IPS-15b (cell line): ENCODE results near the gene HS6ST3.
"Not testable (repeated sequence)": the region's sequence is repeated elsewhere in the genome, so short reads cannot be mapped to it uniquely, and the experiment has no call there.

ENCODE experiments used
- H3K27me3 ChIP-seq: one replicate; pipeline ENCODE4 v1.6.1; 2013; ENCODE audit warnings: low read length; ENCODE audit not compliant: control insufficient read depth, insufficient read depth
- H3K36me3 ChIP-seq: one replicate; pipeline ENCODE4 v1.6.1; 2013; ENCODE audit warnings: low read length; ENCODE audit not compliant: control insufficient read depth, insufficient read depth
- H3K4me1 ChIP-seq: one replicate; pipeline ENCODE4 v1.6.1; 2013; ENCODE audit warnings: mild to moderate bottlenecking, low read length; ENCODE audit not compliant: control insufficient read depth, insufficient read depth
- H3K4me3 ChIP-seq: one replicate; pipeline ENCODE4 v1.5.1; 2013; ENCODE audit warnings: low read depth, low read length
- H3K9ac ChIP-seq: one replicate; pipeline ENCODE4 v1.6.1; 2013; ENCODE audit warnings: low read depth, mild to moderate bottlenecking, low read length
- H3K9me3 ChIP-seq: one replicate; pipeline ENCODE4 v1.6.1; 2013; ENCODE audit warnings: mild to moderate bottlenecking, low read length; ENCODE audit not compliant: control insufficient read depth, insufficient read depth

HS6ST3 gene

GRCh38 chr13:96524398-96525020 is 434.6 kb downstream of the HS6ST3 start:
- not testable (repeated sequence) for H3K9ac ChIP-seq, H3K4me3 ChIP-seq, H3K27me3 ChIP-seq, H3K9me3 ChIP-seq, H3K4me1 ChIP-seq, H3K36me3 ChIP-seq

- H3K4me3 ChIP-seq, result no peak overlapping the region
- H3K9ac ChIP-seq, result no peak overlapping the region
- no peaks in the 10 kb centered on the region for H3K27me3 ChIP-seq
- no peaks in the 10 kb centered on the region for H3K9me3 ChIP-seq
- peaks cover 2% of the 10 kb centered on the region for H3K4me1 ChIP-seq
- H3K36me3 ChIP-seq, result no peaks in the 10 kb centered on the region
These were observed 435.8 kb downstream of the HS6ST3 start for GRCh38 chr13:96525715-96526114.

- no peaks in the 10 kb centered on the region for H3K36me3 ChIP-seq
- H3K4me3 ChIP-seq, result no peak overlapping the region
- peaks cover 2% of the 10 kb centered on the region for H3K4me1 ChIP-seq
- no peaks in the 10 kb centered on the region for H3K27me3 ChIP-seq
- no peak overlapping the region for H3K9ac ChIP-seq
- no peaks in the 10 kb centered on the region for H3K9me3 ChIP-seq
These were observed 437.6 kb downstream of the HS6ST3 start for GRCh38 chr13:96527497-96527896.

- H3K36me3 ChIP-seq, result no peaks in the 10 kb centered on the region
- H3K4me1 ChIP-seq, result no peaks in the 10 kb centered on the region
- no peaks in the 10 kb centered on the region for H3K9me3 ChIP-seq
- no peaks in the 10 kb centered on the region for H3K27me3 ChIP-seq
- no peak overlapping the region for H3K4me3 ChIP-seq
- no peak overlapping the region for H3K9ac ChIP-seq
These were observed 442.9 kb downstream of the HS6ST3 start for GRCh38 chr13:96532804-96533203.

- H3K4me1 ChIP-seq, result no peaks in the 10 kb centered on the region
- H3K9me3 ChIP-seq, result no peaks in the 10 kb centered on the region
- no peak overlapping the region for H3K9ac ChIP-seq
- H3K4me3 ChIP-seq, result no peak overlapping the region
- H3K27me3 ChIP-seq, result no peaks in the 10 kb centered on the region
- no peaks in the 10 kb centered on the region for H3K36me3 ChIP-seq
These were observed 443.5 kb downstream of the HS6ST3 start for GRCh38 chr13:96533408-96533807.

- Histone ChIP-seq H3K36me3 (no peaks in the 10 kb centered on the region), H3K4me1 (no peaks in the 10 kb centered on the region), H3K9me3 (no peaks in the 10 kb centered on the region), H3K27me3 (no peaks in the 10 kb centered on the region), H3K4me3 (no peak overlapping the region), H3K9ac (no peak overlapping the region)
These were observed 449.9 kb downstream of the HS6ST3 start for GRCh38 chr13:96539791-96540190.

GRCh38 chr13:96540670-96541069 is 450.8 kb downstream of the HS6ST3 start:
- Histone ChIP-seq H3K9me3 (no peaks in the 10 kb centered on the region), H3K4me3 (no peak overlapping the region), H3K36me3 (no peaks in the 10 kb centered on the region), H3K9ac (no peak overlapping the region), H3K27me3 (no peaks in the 10 kb centered on the region), H3K4me1 (no peaks in the 10 kb centered on the region)

GRCh38 chr13:96542986-96543385 is 453.1 kb downstream of the HS6ST3 start:
- Histone ChIP-seq H3K27me3 (no peaks in the 10 kb centered on the region), H3K4me1 (no peaks in the 10 kb centered on the region), H3K36me3 (no peaks in the 10 kb centered on the region), H3K9ac (no peak overlapping the region), H3K9me3 (no peaks in the 10 kb centered on the region), H3K4me3 (no peak overlapping the region)

- H3K9ac ChIP-seq, result no peak overlapping the region
- H3K36me3 ChIP-seq, result no peaks in the 10 kb centered on the region
- H3K27me3 ChIP-seq, result no peaks in the 10 kb centered on the region
- H3K4me1 ChIP-seq, result no peaks in the 10 kb centered on the region
- no peaks in the 10 kb centered on the region for H3K9me3 ChIP-seq
- H3K4me3 ChIP-seq, result no peak overlapping the region
These were observed 455.1 kb downstream of the HS6ST3 start for GRCh38 chr13:96544957-96545356.

GRCh38 chr13:96546463-96546862 is 456.6 kb downstream of the HS6ST3 start:
- H3K4me1 ChIP-seq, result no peaks in the 10 kb centered on the region
- H3K36me3 ChIP-seq, result no peaks in the 10 kb centered on the region
- no peaks in the 10 kb centered on the region for H3K27me3 ChIP-seq
- H3K9ac ChIP-seq, result no peak overlapping the region
- no peaks in the 10 kb centered on the region for H3K9me3 ChIP-seq
- no peak overlapping the region for H3K4me3 ChIP-seq

GRCh38 chr13:96551546-96551945 is 461.6 kb downstream of the HS6ST3 start:
- Histone ChIP-seq H3K9me3 (no peaks in the 10 kb centered on the region), H3K27me3 (no peaks in the 10 kb centered on the region), H3K36me3 (no peaks in the 10 kb centered on the region), H3K4me3 (no peak overlapping the region), H3K4me1 (no peaks in the 10 kb centered on the region), H3K9ac (no peak overlapping the region)

GRCh38 chr13:96552559-96552958 is 462.7 kb downstream of the HS6ST3 start:
- H3K9me3 ChIP-seq, result no peaks in the 10 kb centered on the region
- no peaks in the 10 kb centered on the region for H3K4me1 ChIP-seq
- no peak overlapping the region for H3K9ac ChIP-seq
- H3K4me3 ChIP-seq, result no peak overlapping the region
- H3K36me3 ChIP-seq, result no peaks in the 10 kb centered on the region
- H3K27me3 ChIP-seq, result no peaks in the 10 kb centered on the region
